Muscle of leg (tissue), 11 donors: Measurements from ENCODE around the gene GALNT10. TPM values are rescaled to one million over a fixed set of nuclear protein-coding genes. Genes with fewer than 3 reads are reported as not detected.

Source experiments
- DNase-seq: peaks from one replicate; pipeline ENCODE4 v3.0.0; 2013
- H3K27ac ChIP-seq: one replicate; pipeline ENCODE4 v1.5.1; 2013; ENCODE audit warnings: mild to moderate bottlenecking, low read length, control low read depth
- H3K27me3 ChIP-seq: one replicate; pipeline ENCODE4 v1.6.1; 2013; ENCODE audit warnings: low read length; ENCODE audit not compliant: control insufficient read depth, insufficient read depth
- H3K36me3 ChIP-seq: one replicate; pipeline ENCODE4 v1.6.1; 2013; ENCODE audit warnings: low read length; ENCODE audit not compliant: control insufficient read depth, insufficient read depth
- H3K4me1 ChIP-seq: one replicate; pipeline ENCODE4 v1.6.1; 2013; ENCODE audit warnings: low read length; ENCODE audit not compliant: control insufficient read depth, insufficient read depth
- H3K4me3 ChIP-seq: one replicate; pipeline ENCODE4 v1.5.1; 2013; ENCODE audit warnings: low read length, control low read depth
- H3K9me3 ChIP-seq: replicated peaks from 2 replicates; pipeline ENCODE4 v1.6.1; 2013; ENCODE audit warnings: low read depth, low read length; ENCODE audit not compliant: control insufficient read depth
- WGBS: methylation state at CpG from one replicate; pipeline ENCODE4 v1.1.5; 2013; ENCODE audit warnings: missing lambda C conversion rate; ENCODE audit not compliant: insufficient coverage; 5-methylcytosine and 5-hydroxymethylcytosine counted together
- polyA plus RNA-seq, 8 donors: library from polyadenylated mRNA; unstranded; fragments of 120-200 nt; gene quantifications; one replicate each; pipeline versions ENCODE4 v1.2.1 to v1.2.3, GENCODE V29; 2013; ENCODE audit warnings: inconsistent platforms in 1 of 8, low replicate concordance in 1 of 8; ENCODE audit not compliant: insufficient read length in 8 of 8, insufficient read depth in 1 of 8
- total RNA-seq: library from RNA; stranded (reverse); fragments of 120-200 nt; gene quantifications from one replicate; pipeline ENCODE4 v1.2.4, GENCODE V29; 2013

The GALNT10 gene
- total and polyA plus RNA-seq, 9 donors, result 16.6 to 27.8 (median 20.5) TPM

- peaks cover 13% of the 10 kb centered on the region for H3K4me1 ChIP-seq
- no peaks in the 10 kb centered on the region for H3K9me3 ChIP-seq
- WGBS, result no CpG with 5 or more reads among the region's 5 CpGs
- peaks cover 6% of the 10 kb centered on the region for H3K36me3 ChIP-seq
- H3K4me3 ChIP-seq, result no peak overlapping the region
- no peak for DNase-seq
- no peak overlapping the region for H3K27ac ChIP-seq
- no peaks in the 10 kb centered on the region for H3K27me3 ChIP-seq
These were observed 24.0 kb downstream of the GALNT10 start for GRCh38 chr5:154214371-154215106.

GRCh38 chr5:154215571-154216325 lies 25.2 kb downstream of the GALNT10 start:
- 92% methylated on average over 1 of the region's 2 CpGs for WGBS
- no peak for DNase-seq
- no peaks in the 10 kb centered on the region for H3K27me3 ChIP-seq

GRCh38 chr5:154217462-154217861 lies 26.9 kb downstream of the GALNT10 start:
- DNase-seq, result no peak
- 67% methylated on average over 1 of the region's 4 CpGs for WGBS
- peaks cover 15% of the 10 kb centered on the region for H3K4me1 ChIP-seq

More at GRCh38 chr5:154215571-154216325, 25.2 kb downstream of the GALNT10 start:
- Histone ChIP-seq H3K9me3 (no peaks in the 10 kb centered on the region), H3K36me3 (peaks cover 9% of the 10 kb centered on the region), H3K27ac (no peak overlapping the region), H3K4me1 (peaks cover 13% of the 10 kb centered on the region), H3K4me3 (no peak overlapping the region)

GRCh38 chr5:154218786-154219185 lies 28.3 kb downstream of the GALNT10 start:
- 51% methylated on average over 8 of the region's 8 CpGs for WGBS
- no peak overlapping the region for H3K4me3 ChIP-seq
- H3K36me3 ChIP-seq, result peaks cover 2% of the 10 kb centered on the region
- no peaks in the 10 kb centered on the region for H3K27me3 ChIP-seq
- peak; percentile 87 for DNase-seq
- no peaks in the 10 kb centered on the region for H3K9me3 ChIP-seq
- H3K27ac ChIP-seq, result peak overlapping the region; percentile 15
- peaks cover 15% of the 10 kb centered on the region for H3K4me1 ChIP-seq

More at GRCh38 chr5:154217462-154217861, 26.9 kb downstream of the GALNT10 start:
- Histone ChIP-seq H3K27me3 (no peaks in the 10 kb centered on the region), H3K9me3 (no peaks in the 10 kb centered on the region), H3K36me3 (peaks cover 5% of the 10 kb centered on the region), H3K27ac (no peak overlapping the region), H3K4me3 (no peak overlapping the region)

- Histone ChIP-seq H3K27ac (no peak overlapping the region), H3K9me3 (no peaks in the 10 kb centered on the region), H3K36me3 (peaks cover 2% of the 10 kb centered on the region), H3K27me3 (no peaks in the 10 kb centered on the region), H3K4me3 (no peak overlapping the region), H3K4me1 (peaks cover 15% of the 10 kb centered on the region)
- DNase-seq, result no peak
These were observed 30.1 kb downstream of the GALNT10 start for GRCh38 chr5:154220625-154221024.

GRCh38 chr5:154221371-154221896 lies 30.9 kb downstream of the GALNT10 start:
- peaks cover 15% of the 10 kb centered on the region for H3K4me1 ChIP-seq
- no peak overlapping the region for H3K4me3 ChIP-seq
- H3K27ac ChIP-seq, result no peak overlapping the region
- WGBS, result 47% methylated on average over 6 of the region's 8 CpGs
- peaks cover 2% of the 10 kb centered on the region for H3K36me3 ChIP-seq
- DNase-seq, result peak; percentile 67
- H3K9me3 ChIP-seq, result no peaks in the 10 kb centered on the region
- no peaks in the 10 kb centered on the region for H3K27me3 ChIP-seq

GRCh38 chr5:154222414-154222813 lies 31.9 kb downstream of the GALNT10 start:
- Histone ChIP-seq H3K4me1 (peaks cover 10% of the 10 kb centered on the region), H3K4me3 (no peak overlapping the region), H3K27me3 (no peaks in the 10 kb centered on the region), H3K27ac (no peak overlapping the region), H3K9me3 (peaks cover 3% of the 10 kb centered on the region), H3K36me3 (peaks cover 2% of the 10 kb centered on the region)
- no peak for DNase-seq
- no CpG with 5 or more reads among the region's 2 CpGs for WGBS

GRCh38 chr5:154223320-154223719 lies 32.8 kb downstream of the GALNT10 start:
- 58% methylated on average over 2 of the region's 3 CpGs for WGBS
- Histone ChIP-seq H3K9me3 (peaks cover 3% of the 10 kb centered on the region), H3K36me3 (peaks cover 2% of the 10 kb centered on the region), H3K27ac (no peak overlapping the region), H3K4me1 (peaks cover 8% of the 10 kb centered on the region), H3K4me3 (no peak overlapping the region), H3K27me3 (no peaks in the 10 kb centered on the region)
- DNase-seq, result no peak

GRCh38 chr5:154227090-154227489 lies 36.6 kb downstream of the GALNT10 start:
- Histone ChIP-seq H3K27ac (no peak overlapping the region), H3K27me3 (no peaks in the 10 kb centered on the region), H3K4me1 (no peaks in the 10 kb centered on the region), H3K36me3 (no peaks in the 10 kb centered on the region), H3K9me3 (peaks cover 3% of the 10 kb centered on the region), H3K4me3 (no peak overlapping the region)
- no peak for DNase-seq
- no CpG with 5 or more reads among the region's 2 CpGs for WGBS

GRCh38 chr5:154228696-154229095 lies 38.2 kb downstream of the GALNT10 start:
- WGBS, result 80% methylated on average over 1 of the region's 4 CpGs
- Histone ChIP-seq H3K27me3 (no peaks in the 10 kb centered on the region), H3K36me3 (no peaks in the 10 kb centered on the region), H3K4me1 (no peaks in the 10 kb centered on the region), H3K27ac (no peak overlapping the region), H3K4me3 (no peak overlapping the region), H3K9me3 (peaks cover 3% of the 10 kb centered on the region)
- DNase-seq, result no peak
